GM18868 (cell line): Measurements from ENCODE around the gene GOLGA8B.
"Not testable (repeated sequence)": the region's sequence is repeated elsewhere in the genome, so short reads cannot be mapped to it uniquely, and the experiment has no call there.

Experiments
- ATAC-seq: cut with Tn5 transposase; IDR thresholded peaks from one replicate; pipeline ENCODE4 v1.9.1; 2021; ENCODE audit warnings: mild to moderate bottlenecking, moderate library complexity; ENCODE audit not compliant: unreplicated experiment

Gene GOLGA8B

GRCh38 chr15:34598799-34599585, 15.5 kb upstream of the GOLGA8B start:
- no peak for ATAC-seq

- ATAC-seq, result no peak
These were observed 13.9 kb upstream of the GOLGA8B start for GRCh38 chr15:34597316-34597715.

GRCh38 chr15:34594361-34594760, 10.9 kb upstream of the GOLGA8B start:
- ATAC-seq, result no peak

GRCh38 chr15:34591306-34591705, 7.9 kb upstream of the GOLGA8B start:
- no peak for ATAC-seq

GRCh38 chr15:34588046-34588674, 4.7 kb upstream of the GOLGA8B start:
- ATAC-seq, result peak; percentile 44

GRCh38 chr15:34585966-34586365, 2.5 kb upstream of the GOLGA8B start:
- ATAC-seq, result not testable (repeated sequence)

- no peak for ATAC-seq
These were observed 1.5 kb upstream of the GOLGA8B start for GRCh38 chr15:34584996-34585395.

- no peak for ATAC-seq
These were observed 848 bp upstream of the GOLGA8B start for GRCh38 chr15:34584330-34584668.

- peak; percentile 70 for ATAC-seq
These were observed 735 bp downstream of the GOLGA8B start for GRCh38 chr15:34582461-34583371.

GRCh38 chr15:34581687-34582460, 1.6 kb downstream of the GOLGA8B start:
- not testable (repeated sequence) for ATAC-seq

- no peak for ATAC-seq
These were observed 2.4 kb downstream of the GOLGA8B start for GRCh38 chr15:34581043-34581365.

GRCh38 chr15:34580251-34581042, 3.0 kb downstream of the GOLGA8B start:
- ATAC-seq, result not testable (repeated sequence)

- no peak for ATAC-seq
These were observed 5.2 kb downstream of the GOLGA8B start for GRCh38 chr15:34578283-34578674.

GRCh38 chr15:34577658-34578282, 5.7 kb downstream of the GOLGA8B start:
- not testable (repeated sequence) for ATAC-seq

GRCh38 chr15:34575035-34575434, 8.4 kb downstream of the GOLGA8B start:
- ATAC-seq, result not testable (repeated sequence)

GRCh38 chr15:34572921-34573320, 10.5 kb downstream of the GOLGA8B start:
- ATAC-seq, result not testable (repeated sequence)

- not testable (repeated sequence) for ATAC-seq
These were observed 11.3 kb downstream of the GOLGA8B start for GRCh38 chr15:34572019-34572641.

GRCh38 chr15:34569670-34570396, 13.6 kb downstream of the GOLGA8B start:
- not testable (repeated sequence) for ATAC-seq
